K562 (cell line): ENCODE results near the gene PSMA8. TPM values are rescaled to one million over a fixed set of nuclear protein-coding genes. Genes with fewer than 3 reads are reported as not detected.

Experiments
- CBFA2T3 ChIP-seq: fragments of 450-650 bp; IDR thresholded peaks from 2 replicates; pipeline ENCODE4 v1.6.1; 2017
- CCNT2 ChIP-seq: IDR thresholded peaks from 2 replicates; pipeline ENCODE4 v1.6.1; 2011; ENCODE audit warnings: borderline replicate concordance, low read depth, mild to moderate bottlenecking, moderate library complexity, mixed read lengths, low read length; ENCODE audit not compliant: insufficient read length; ENCODE audit errors: extremely low read depth
- ELF4 ChIP-seq: fragments of 450-650 bp; formaldehyde crosslinking; IDR thresholded peaks from 2 replicates; pipeline ENCODE4 v1.4.0; 2022; ENCODE audit warnings: missing genetic modification characterization
- FOS ChIP-seq: IDR thresholded peaks from 3 replicates; pipeline ENCODE4 v1.6.1; 2011; ENCODE audit not compliant: insufficient read length; ENCODE audit errors: extremely low read depth
- HDAC6 ChIP-seq: IDR thresholded peaks from 2 replicates; pipeline ENCODE4 v1.6.1; 2012; ENCODE audit warnings: low read depth, mild to moderate bottlenecking, control low read depth, inconsistent platforms, low read length, moderate library complexity
- HINFP ChIP-seq: fragments of 450-650 bp; conservative IDR thresholded peaks from 2 replicates; pipeline ENCODE4 v1.6.1; 2016; ENCODE audit warnings: missing genetic modification characterization, low read depth, mild to moderate bottlenecking, control low read depth, missing compliant biosample characterization
- HNRNPUL1 ChIP-seq: fragments of 200-400 bp; formaldehyde crosslinking; IDR thresholded peaks from 2 replicates; pipeline ENCODE4 v1.6.1; 2017; ENCODE audit warnings: low read length
- KAT8 ChIP-seq: fragments of 450-650 bp; IDR thresholded peaks from 2 replicates; pipeline ENCODE4 v1.6.1; 2016; ENCODE audit warnings: low read depth, mild to moderate bottlenecking
- MEF2D ChIP-seq: conservative IDR thresholded peaks from 2 replicates; pipeline ENCODE4 v1.6.1; 2016; ENCODE audit warnings: low read depth, missing genetic modification characterization, missing compliant biosample characterization
- MYC ChIP-seq, 2 experiments: fragments of 250-450 bp in 1 of 2; sonication (Bioruptor Pico) in 1 of 2; IDR thresholded peaks; 2 replicates each; pipeline versions ENCODE4 v1.5.1 to v1.6.1; 2012 to 2021; ENCODE audit warnings: low read depth in 2 of 2, borderline replicate concordance in 1 of 2, improper control_type of control experiment in 1 of 2, low read length in 1 of 2, mild to moderate bottlenecking in 1 of 2, moderate library complexity in 1 of 2
- NFYB ChIP-seq: IDR thresholded peaks from 2 replicates; pipeline ENCODE4 v1.6.1; 2011; ENCODE audit warnings: mild to moderate bottlenecking, moderate library complexity; ENCODE audit not compliant: insufficient read length; ENCODE audit errors: extremely low read depth
- SREBF2 ChIP-seq: sonication (generic); formaldehyde crosslinking; IDR thresholded peaks from 2 replicates; pipeline ENCODE4 v1.4.0; 2020; ENCODE audit warnings: mild to moderate bottlenecking, missing genetic modification reagents
- TCF3 ChIP-seq: sonication (generic); formaldehyde crosslinking; IDR thresholded peaks from 2 replicates; pipeline ENCODE4 v1.4.0; 2020; ENCODE audit warnings: mild to moderate bottlenecking, missing genetic modification reagents
- TEAD1 ChIP-seq, 2 experiments: fragments of 450-650 bp in 1 of 2; sonication (generic) in 1 of 2; formaldehyde crosslinking; IDR thresholded peaks; 2 replicates each; pipeline versions ENCODE4 v1.4.0 to v1.8.0; 2020 to 2022; ENCODE audit warnings: mild to moderate bottlenecking in 2 of 2, missing genetic modification reagents in 1 of 2
- THAP12 ChIP-seq: fragments of 250-450 bp; sonication (Bioruptor Pico); IDR thresholded peaks from 2 replicates; pipeline ENCODE4 v1.9.0; 2021; ENCODE audit warnings: mild to moderate bottlenecking, inconsistent platforms
- XRCC4 ChIP-seq: IDR thresholded peaks from one replicate; pipeline ENCODE4 v1.6.1; 2011; ENCODE audit not compliant: insufficient read depth, insufficient read length; ENCODE audit errors: extremely low read depth
- polyA plus RNA-seq, 8 experiments: library from polyadenylated mRNA; depleted of rRNA in 4 of 8; stranded (reverse) in 5 of 8; unstranded in 3 of 8; fragments of >200 nt; fragmentation: Nextera tagmentation in 2 of 8; fragmentation: Illumina TruSeq in 1 of 8; extraction: Ambion mirVana in 2 of 8; extraction: Trizol in 1 of 8; gene quantifications; 2 replicates each; pipeline versions ENCODE4 v1.2.1 to v1.2.3, GENCODE V29; 2011 to 2014; ENCODE audit warnings: inconsistent platforms in 1 of 8, missing spikeins in 1 of 8
- total RNA-seq, 7 experiments: library from RNA; depleted of rRNA in 6 of 7; stranded (reverse); fragments of >200 nt in 6 of 7; fragmentation: Illumina TruSeq in 2 of 7; extraction: Trizol in 2 of 7; gene quantifications; 2 replicates each; pipeline versions ENCODE4 v1.2.1 to v1.2.3, GENCODE V29; 2011 to 2021; ENCODE audit warnings: low replicate concordance in 1 of 7
- TF ChIP-seq, protein P1 (sequence below): fragments of 450-650 bp; IDR thresholded peaks from 2 replicates; pipeline ENCODE4 v1.6.1; 2016; ENCODE audit warnings: mild to moderate bottlenecking

Gene PSMA8
- total and polyA plus RNA-seq, 9 of the 15 experiments (the other 6 are each of a cell fraction or from before 2014, with no cell fraction given), result not detected

DNA sequence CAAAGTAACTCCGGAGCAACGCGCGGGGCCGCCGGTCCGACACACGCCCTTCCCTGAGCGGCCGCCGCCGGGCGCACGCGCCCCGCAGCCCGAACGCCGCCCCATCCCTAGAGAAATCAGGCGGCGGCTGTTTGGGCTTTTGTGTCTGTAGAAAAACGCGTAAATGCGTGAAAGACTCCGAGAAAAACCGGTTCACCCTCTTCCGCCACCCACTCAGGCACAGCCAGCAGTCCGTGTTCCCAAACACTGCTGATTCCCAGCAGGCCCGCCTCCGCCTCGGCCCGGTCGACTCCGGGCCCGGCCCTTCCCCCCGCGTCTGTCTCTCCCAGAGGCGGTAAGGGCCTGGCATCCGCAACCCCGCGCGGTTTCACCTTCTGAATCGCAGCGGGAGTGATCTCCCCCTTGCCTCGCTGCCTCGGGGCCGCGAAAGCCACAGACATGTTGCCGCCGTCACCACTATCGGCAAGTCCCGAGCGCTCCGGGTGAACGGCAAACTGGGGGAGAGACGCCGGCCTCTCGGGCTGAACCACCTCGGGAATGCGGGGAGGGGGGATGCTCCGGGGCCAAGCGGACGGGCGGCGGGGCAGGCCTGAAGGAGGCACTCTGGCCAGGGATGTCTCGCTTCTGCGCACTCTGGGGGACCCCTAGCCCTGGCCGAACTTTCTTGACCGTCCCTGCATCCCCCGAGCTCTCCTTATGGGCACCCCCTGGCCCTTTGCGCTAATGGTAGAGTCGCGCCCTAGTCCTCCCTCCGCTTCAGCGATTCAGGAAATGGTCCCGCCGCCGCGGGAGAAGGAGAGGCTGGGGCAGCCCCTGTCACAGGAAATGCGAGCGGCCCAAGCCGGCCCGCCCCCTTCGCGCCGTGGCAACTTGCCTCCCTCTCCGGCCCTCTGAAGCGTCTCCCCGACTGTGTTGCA, 43.3 kb upstream of the PSMA8 start, which contains the start of gene SS18 (continued):
- TF ChIP-seq TEAD1 (CRISPR knock-in tag; IDR thresholded peaks at IDR 0.05) (peak; percentile 58 to 62; a peak in 3 of 4 replicates), HNRNPUL1 (no peak), KAT8 (no peak), HINFP (tag) (no peak), CBFA2T3 (peak; percentile 40), THAP12 (CRISPR knock-in tag) (peak; percentile 72; the same call in 1 of the 2 replicates), NFYB (no peak), MEF2D (no peak), XRCC4 (no peak), CCNT2 (peak; percentile 70), SREBF2 (CRISPR knock-in tag) (no peak), FOS (no peak), TCF3 (0 out of 2 replicates have a peak, but pooled peaks have one; percentile 39), HDAC6 (no peak), ELF4 (CRISPR knock-in tag) (peak; percentile 48; the same call in 1 of the 2 replicates), MYC (IDR thresholded peaks at IDR 0.05; ENCODE audit: low read depth, low read length) (peak; percentile 77), MYC (CRISPR knock-in tag; IDR thresholded peaks at IDR 0.05; ENCODE audit: borderline replicate concordance, low read depth) (peak; percentile 77; the same call in 1 of the 2 replicates)
- TF ChIP-seq, protein P1, sequence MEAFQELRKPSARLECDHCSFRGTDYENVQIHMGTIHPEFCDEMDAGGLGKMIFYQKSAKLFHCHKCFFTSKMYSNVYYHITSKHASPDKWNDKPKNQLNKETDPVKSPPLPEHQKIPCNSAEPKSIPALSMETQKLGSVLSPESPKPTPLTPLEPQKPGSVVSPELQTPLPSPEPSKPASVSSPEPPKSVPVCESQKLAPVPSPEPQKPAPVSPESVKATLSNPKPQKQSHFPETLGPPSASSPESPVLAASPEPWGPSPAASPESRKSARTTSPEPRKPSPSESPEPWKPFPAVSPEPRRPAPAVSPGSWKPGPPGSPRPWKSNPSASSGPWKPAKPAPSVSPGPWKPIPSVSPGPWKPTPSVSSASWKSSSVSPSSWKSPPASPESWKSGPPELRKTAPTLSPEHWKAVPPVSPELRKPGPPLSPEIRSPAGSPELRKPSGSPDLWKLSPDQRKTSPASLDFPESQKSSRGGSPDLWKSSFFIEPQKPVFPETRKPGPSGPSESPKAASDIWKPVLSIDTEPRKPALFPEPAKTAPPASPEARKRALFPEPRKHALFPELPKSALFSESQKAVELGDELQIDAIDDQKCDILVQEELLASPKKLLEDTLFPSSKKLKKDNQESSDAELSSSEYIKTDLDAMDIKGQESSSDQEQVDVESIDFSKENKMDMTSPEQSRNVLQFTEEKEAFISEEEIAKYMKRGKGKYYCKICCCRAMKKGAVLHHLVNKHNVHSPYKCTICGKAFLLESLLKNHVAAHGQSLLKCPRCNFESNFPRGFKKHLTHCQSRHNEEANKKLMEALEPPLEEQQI, result no peak; the same call in none of the 2 replicates
